Stimulated activated CD8-positive, alpha-beta memory T cell treated with anti-CD3 and anti-CD28 coated beads, Interleukin-15, amount 100 ng/mL, for 1 hour (primary cell): ENCODE data around the gene PYGO2.
"Not testable (repeated sequence)": the region's sequence is repeated elsewhere in the genome, so short reads cannot be mapped to it uniquely, and the experiment has no call there.

ENCODE experiments used
- DNase-seq: peaks from one replicate; pipeline ENCODE4 v3.0.0-alpha.2; 2020; ENCODE audit warnings: low read depth

Gene PYGO2

DNA sequence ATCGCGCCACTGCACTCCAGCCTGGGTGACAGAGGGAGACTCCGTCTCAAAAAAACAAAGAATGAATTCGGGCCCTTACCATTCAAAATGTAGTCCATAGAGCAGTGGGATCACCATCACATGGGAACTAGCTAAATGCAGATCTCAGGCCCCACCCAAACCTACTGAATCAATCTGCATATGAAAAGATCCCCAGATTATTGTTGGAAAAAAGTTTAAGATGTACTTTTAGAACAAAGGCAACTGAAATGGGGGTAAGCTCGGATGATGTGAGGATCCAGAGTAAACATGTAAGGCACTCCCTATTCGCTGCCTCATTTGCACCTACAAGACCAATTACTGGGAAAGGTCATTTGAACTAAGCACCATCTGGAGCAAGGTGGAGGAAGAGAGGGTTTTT lies 20.8 kb upstream of the PYGO2 start:
- DNase-seq: no peak

DNA sequence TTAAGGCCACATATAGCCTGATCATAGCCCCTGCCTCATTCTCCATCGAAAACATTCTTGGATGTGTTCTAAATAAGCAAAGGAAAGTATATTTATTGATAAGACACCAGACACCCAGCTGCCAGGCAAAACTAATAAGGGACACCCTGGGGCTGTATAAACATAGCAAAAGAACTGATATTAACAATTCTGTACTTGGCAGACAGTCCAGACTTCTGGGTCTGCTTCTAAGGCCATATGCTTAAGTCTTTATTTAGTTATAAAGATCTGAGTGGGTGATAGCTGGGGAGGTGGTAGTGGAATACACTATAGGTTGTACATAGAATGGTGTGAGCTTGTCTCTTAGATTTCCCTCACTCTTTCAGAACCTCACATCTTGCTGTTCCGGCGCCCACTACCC lies 16.8 kb upstream of the PYGO2 start:
- DNase-seq: no peak

DNA sequence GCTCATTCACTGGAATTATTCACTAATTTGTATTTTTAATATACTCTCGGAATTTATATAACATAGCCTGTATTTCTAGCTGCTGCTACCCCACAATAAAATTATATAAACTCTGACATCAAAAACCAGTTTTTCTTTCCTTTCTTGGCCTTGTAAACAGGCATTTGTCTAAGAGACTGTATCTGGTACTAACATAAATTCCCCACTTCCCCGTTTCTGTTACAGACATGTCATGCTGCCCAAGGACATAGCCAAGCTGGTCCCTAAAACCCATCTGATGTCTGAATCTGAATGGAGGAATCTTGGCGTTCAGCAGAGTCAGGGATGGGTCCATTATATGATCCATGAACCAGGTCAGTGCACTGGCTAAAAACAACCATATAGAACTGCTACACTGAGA lies 16.2 kb upstream of the PYGO2 start:
- not testable (repeated sequence) for DNase-seq

DNA sequence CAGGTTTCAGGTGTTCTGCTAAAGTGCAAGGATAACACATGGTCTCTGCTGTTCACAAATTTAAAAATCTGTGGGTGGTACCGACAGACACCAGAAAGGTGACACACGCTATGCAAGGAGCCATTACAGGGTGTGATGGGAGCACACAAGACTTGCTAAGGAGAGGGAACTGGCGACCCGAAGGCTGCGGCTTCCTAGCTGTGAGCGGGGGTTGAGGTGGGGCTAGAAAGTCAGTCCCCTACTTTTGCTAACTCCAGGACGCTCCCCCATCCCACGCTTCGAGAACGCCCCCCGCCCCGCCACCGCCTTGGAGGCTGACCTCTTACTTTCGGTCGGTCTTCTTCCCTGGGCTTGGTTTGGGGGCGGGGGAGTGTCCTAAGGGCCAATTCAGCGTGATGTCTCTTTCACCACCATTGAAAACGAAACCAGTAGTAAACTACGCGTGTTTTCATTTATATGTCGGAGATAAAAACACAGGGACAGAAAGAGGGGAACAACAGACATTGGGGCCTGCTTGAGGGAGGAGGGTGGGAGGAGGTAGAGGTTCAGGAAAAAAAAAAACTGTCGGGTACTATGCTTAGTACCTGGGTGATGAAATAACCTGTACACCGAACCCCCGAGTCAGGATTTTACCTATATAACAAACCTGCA lies 14.0 kb upstream of the PYGO2 start:
- no peak for DNase-seq

DNA sequence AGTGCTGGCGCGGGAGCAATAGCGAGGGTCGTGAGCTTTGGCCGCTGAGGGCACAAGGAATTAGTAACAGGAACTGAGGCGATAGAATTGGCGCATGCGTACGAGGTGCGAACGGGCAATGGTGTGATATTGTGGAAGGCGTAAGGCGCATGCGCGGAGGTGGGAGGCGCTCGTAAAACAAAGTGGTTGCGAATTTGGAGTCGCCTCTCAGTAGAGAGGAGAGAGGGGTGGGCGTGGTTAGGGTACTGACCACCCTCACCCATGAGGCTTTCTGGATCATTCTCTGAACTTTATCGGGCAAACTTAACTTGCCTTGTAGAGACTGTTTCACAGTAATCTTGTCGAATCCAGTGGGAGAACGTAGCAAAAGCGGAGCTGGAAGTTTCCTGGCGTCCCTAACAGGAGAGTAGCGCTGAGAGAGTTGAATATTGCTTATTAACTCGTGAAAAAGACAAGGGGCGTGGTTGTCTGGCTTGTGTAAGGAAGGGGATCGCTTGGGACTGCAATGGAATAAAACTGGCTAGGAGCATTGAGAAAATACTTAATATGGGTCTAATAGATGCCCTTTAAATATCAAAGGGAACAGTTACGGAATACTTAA lies 13.3 kb upstream of the PYGO2 start:
- peak; percentile 83 for DNase-seq

DNA sequence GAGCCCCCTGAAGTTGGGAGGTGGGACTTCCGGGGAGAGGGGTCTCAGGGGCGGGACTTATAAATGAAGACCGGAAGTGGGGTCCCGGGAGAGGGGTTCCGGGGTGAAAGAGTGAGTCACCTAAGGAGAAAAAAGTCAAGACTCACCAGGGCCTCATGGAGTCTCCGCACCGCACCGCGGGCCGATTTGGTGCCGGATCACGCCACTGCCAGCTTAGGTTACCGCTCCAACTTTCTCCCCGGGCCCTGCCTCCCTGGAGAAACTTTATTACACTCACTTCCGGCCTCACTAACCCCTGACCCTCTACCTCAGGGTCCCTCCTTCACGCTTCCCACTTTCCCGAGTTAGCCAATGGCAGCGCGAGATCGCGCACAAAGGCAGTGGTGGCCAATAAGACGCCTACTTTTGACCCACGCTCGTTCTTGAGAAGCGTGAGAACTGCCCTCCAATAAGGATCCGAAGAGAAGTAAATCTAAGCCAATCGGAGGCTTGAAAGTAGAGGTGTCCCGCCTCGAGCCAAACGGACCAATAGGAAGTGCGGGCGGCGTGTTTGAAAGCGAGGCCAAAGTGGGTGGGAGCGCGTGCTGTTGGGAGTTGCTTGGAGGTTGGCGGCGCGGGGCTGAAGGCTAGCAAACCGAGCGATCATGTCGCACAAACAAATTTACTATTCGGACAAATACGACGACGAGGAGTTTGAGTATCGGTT lies 12.7 kb upstream of the PYGO2 start, which contains the start of gene CKS1B:
CKS1B (plus strand) TSS at position 580 of the 706 bp plus-strand sequence; CDS start at position 645, 65 bp downstream.
- DNase-seq: peak; percentile 92

DNA sequence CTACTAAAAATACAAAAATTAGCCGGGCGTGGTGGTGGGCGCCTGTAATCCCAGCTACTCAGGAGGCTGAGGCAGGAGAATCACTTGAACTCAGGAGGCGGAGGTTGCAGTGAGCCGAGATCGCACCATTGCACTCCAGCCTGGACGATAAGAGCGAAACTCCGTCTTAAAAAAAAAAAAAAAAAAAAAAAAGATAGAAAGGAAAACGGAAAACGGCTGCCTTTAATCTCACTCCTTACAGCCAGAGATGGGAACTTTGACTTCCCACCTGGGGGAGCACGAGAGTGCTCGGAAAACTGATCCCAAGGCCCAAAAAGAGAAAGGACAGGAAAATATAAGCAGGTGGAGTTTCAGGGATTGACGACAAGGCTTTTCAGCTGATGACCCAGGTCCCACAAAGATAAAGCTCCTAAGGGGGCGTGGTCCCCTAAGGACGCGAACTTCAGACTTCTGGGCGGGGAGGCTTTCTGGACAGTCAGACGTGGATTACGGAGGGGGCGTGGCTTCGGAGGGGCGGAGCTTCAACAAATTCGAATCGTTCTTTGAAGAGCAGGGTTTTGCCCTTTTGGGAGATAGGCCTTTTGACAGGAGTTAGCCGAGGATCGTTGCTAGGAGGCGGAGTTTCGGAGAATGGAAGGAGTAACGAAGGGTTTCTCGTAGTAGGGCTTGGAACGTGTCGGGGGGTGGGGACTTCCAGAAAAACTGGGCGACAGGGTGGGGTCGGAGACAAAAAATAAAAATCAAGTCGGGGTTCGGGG lies 11.9 kb upstream of the PYGO2 start:
- peak; percentile 85 for DNase-seq

DNA sequence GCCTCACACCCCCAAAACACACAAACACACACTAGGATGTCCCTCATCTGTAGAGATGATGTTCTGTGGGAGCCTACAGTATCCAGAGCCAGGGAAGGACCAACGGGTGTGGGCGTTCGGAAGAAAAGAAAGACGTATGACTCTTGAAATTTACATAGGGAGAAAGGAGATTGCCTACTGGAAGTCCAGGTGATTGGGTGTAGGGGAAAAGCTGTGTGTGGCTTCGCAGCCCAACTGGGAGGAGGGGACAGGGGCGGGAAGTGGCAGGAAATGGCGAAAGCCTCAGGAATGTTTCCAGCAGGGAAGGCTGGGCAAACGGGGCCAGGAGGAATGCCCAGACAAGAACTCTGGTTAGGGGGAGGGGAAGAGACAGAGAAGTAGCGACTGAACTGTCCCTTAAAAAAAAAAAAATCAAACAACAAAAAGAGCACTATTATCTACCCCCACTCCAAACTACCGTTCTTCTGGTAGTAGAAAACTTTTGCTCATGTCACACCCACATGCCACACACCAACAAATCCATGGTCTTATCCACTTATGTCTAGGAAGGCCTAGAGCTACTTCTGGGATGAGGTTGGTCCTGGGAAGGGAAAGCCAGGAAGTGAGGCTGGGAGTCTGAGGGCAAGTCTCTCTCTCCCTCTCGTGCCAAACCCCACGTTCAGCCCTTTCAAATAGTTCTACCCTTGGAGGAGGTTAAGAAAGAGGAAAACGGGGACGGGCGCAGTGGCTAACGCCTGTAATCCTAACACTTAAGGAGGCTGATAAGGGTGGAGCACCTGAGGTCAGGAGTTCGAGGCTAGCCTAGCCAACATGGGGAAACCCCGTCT lies 11.1 kb upstream of the PYGO2 start:
- no peak for DNase-seq

DNA sequence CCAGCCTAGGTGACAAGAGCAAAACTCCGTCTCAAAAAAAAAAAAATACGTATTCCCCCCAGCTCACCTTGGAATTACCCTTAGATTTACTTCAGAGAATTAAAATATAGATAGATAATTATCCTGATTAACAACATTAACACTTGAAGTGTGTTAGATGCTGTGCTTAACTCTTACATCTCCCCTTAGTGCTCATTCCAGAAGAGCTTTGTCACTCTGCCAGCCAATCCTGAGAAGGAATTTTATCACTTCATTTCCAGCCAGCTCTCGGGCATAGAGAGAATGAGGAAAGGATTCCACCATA lies 10.6 kb upstream of the PYGO2 start:
- DNase-seq: no peak

DNA sequence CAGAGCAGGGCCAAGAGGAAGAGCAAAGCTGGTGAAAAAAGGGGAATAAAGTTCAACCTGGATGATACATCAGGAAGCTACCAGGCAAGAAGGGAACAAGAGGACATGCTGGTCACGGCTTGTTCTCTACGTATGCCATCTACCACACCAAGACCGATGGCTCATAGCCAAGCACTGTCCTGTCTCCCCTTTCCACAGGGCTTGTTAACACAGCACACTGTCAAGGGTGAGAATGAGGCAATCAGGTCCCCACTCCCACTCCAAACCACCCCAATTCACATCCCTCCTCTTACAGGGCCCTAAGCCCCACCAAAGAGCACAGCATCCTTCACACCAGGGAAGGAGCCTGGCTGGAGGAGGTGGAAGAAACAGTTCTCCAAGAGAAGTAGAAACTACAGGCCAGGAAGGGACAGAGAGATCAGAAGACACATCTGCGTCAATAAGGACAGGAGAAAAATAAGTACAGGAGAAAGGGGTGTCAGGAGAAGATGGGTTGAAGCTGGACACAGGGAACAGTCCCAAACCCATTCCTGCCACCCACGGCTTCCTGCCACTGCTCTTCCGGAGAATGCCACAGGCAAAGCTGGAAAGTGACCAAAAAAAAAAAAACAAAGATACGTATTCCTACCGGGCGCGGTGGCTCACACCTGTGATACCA lies 9.9 kb upstream of the PYGO2 start:
- DNase-seq: no peak

DNA sequence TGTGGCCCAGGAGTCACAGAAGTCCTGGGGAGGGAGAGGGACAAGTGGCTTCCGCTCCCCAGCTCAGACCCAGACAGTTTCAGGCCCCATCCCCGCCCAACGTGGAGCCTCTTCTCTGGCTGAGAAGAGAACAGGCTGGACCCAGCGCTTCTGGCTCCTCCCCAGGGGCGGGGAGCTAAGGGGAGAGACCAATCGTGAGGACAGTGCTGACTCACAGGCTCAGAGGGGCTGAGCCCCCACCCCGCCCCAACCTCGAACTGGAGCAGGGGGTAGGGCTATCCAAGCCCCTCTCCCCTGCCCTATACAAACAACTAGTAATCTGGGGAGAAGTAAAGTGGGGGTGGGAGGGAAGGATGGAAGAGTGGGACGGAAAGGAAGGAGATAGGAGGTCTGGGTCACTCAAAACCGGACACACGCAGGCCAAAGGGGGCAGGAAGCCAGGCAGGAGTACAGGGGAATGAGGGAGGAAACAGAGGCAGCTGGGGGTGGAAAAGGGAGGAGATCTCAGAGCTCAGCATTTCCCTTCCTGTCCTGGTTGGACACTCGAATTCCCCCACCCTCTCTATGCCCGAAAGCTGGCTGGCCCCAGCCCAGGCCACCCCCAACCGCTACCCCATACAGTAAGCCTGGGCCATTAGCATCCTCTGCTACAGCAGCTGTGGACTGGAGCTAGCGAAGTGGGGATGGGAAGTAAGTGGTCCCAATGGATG lies 9.2 kb upstream of the PYGO2 start, which contains the start of gene SHC1:
SHC1 (minus strand) TSS at position 117 of the 710 bp plus-strand sequence. CDS start 221 bp downstream, outside the sequence.
- DNase-seq: no peak

DNA sequence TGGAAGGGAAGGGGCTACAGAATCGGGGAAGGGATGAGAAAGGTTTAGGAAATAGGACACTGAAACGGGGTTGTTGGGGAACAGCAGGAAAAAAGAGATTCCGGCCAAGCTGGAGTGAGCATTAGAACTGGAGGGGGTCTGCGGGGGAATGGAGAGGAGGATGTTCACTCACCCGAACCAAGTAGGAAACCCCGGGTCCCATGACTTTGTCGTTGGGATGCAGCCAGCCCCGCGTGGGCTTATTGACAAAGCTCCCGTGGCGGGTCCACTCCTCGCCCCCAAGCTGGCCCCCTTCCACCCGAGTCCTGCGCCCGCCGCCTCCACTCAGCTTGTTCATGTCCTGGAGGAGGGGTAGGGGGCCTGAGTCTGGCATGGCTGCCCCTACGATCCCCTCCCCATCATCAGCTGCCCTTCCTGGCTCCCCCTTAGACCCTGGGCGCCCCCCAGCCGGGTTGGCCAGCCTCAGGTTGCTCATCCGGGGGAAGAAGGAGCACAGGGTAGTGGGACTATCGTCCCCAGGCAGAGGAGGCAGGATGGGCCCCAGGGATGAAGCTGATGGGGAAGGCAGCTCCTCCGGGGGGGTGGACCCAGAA lies 8.4 kb upstream of the PYGO2 start:
- DNase-seq: no peak

DNA sequence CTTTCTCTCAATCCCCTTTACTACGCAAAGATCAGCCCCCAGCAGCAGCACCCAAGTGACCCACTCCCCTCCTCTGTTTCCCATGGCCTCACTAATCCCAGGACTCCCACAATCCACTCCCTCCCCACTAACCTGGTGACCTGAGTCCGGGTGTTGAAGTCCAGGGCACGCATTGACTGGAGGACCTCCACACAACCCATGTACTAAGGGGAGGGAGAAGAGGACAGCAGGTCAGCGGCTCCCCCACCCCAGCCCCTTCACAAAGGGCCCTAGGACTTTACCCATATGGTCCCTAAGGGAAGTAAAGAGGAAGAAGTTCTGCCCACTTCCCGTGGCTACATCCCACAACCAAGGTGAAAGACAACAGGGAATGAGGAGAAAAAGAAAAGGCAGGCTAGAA lies 7.7 kb upstream of the PYGO2 start:
- DNase-seq: no peak

DNA sequence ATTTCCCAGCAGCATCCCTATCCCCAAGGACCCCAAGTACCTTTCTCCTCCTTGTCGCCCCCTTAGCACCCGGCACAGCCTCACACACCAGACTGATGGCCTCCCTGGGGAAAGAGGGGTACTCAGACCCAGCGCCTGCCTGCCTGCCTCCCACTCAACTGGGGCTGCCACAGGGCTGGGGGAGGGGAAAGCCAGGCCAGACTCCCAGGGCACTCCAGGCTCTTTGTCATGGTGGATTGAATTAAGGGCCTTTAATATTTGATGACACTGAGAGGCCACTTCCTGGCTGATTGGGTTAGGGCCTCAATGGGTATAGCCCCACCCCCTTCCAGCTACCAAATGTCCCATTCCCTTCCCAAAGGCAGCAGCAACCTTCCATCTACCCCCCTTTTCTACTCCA lies 7.1 kb upstream of the PYGO2 start:
- no peak for DNase-seq

DNA sequence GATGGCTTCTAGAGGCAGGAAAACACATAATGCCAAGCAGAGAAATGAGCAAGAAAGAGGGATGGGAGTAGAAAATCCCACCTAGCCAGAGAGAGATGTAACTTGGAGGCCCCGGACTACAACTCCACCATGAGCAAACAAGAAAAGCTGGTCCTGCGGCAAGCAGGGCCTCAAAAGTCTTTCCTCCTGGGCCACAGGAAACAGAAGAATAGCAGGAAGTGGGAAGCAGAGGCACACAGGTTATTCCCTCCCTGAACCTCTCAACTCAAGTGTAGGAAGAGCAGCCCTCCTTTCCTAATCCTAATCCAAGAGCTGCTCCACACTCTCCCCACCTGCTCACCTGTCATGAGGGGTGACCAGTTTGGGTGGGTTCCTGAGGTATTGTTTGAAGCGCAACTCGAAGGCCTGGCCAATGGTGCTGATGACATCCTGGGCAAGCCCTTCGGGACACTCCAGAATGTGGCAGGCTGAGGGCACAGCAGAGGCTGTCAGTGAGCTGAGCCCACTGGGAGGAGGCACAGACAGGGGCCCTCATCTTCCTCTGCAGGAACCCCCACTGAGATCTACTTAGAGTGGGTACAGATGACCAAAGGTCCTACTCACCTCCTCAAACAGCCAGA lies 5.9 kb upstream of the PYGO2 start:
- no peak for DNase-seq

DNA sequence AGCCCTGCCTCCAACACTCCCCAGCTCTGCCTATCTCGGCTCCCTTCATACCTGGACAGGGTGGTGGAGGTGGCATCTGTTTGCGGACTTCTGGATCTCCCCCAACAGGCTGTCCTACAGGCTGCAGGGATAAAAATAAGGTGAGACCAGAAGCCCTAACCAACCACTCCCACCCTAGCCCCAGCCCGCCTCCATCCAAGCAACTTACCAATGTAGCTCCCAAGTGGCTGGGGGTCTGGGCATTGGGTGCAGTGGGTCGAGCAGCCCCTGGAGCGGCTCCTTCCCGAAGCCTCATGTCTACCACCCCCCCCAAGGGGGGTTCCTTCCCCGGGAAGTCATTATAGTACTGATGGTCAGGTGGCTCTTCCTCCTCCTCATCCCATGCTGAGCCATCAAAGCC lies 4.5 kb upstream of the PYGO2 start:
- no peak for DNase-seq

DNA sequence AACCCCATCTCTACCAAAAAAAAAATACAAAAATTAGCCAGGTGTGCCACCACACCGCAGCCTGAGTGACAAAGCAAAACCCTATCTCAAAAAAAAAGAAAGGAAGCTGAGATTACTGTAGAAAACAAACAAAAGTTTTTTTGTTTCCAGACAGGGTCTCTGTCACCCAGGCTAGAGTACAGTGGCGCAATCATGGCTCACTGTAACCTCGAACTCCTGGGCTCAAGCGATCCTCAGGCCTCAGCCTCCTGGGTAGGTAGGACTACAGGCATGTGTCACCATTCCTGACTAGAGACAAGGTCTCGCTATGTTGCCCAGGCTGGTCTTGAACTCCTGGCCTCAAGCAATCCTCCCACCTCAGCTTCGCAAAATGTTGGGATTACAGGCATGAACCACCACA lies 2.8 kb upstream of the PYGO2 start:
- no peak for DNase-seq

DNA sequence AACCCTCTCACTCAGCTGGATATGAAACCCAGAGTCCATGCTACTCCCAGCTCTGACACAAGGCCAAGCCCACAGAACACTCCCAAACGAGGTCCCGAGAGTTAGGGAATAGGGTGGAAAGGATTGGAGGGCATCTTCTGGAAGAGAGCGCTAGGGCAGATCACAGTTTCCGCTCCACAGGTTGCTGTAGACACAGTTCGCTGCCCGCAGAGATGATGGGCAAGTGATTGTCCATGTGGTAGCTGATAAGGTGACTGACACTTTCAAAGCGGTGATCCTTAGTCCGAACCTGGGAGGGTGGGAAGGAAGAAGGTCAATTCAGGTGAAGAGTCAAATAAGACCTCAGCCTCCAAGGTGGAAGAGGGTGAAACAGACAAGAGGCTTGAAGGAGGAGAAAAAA lies 2.1 kb upstream of the PYGO2 start:
- DNase-seq: no peak

DNA sequence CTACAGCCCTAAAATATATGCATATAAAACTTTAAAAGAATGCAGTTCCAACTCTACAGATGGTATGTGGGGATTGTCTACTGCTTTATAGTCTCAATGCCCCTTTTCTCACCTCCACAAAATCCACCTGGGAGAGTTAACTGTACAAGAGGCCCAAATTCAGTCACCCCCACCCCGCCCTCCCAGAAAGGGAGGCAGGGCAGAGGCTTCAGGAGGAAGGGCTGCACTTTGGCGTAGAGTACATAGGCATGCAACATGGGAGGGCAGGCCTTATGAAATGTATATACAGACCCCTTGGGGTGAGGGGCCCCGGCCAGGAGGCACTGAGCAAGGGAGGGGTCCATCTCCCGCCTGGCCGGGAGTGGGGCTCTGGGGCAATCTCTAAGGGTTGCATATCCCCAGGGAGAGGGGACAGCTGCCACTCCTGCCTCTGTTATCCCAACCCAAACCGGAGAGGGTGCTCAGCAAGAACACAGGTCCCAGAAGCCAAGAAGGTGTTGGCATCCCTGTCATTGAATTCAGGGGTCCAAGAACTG lies 1.3 kb upstream of the PYGO2 start:
- DNase-seq: no peak
